ENCODE measurements around the gene DNAH6.
"Not testable (repeated sequence)": the region's sequence is repeated elsewhere in the genome, so short reads cannot be mapped to it uniquely, and the experiment has no call there.

The DNAH6 gene

DNA sequence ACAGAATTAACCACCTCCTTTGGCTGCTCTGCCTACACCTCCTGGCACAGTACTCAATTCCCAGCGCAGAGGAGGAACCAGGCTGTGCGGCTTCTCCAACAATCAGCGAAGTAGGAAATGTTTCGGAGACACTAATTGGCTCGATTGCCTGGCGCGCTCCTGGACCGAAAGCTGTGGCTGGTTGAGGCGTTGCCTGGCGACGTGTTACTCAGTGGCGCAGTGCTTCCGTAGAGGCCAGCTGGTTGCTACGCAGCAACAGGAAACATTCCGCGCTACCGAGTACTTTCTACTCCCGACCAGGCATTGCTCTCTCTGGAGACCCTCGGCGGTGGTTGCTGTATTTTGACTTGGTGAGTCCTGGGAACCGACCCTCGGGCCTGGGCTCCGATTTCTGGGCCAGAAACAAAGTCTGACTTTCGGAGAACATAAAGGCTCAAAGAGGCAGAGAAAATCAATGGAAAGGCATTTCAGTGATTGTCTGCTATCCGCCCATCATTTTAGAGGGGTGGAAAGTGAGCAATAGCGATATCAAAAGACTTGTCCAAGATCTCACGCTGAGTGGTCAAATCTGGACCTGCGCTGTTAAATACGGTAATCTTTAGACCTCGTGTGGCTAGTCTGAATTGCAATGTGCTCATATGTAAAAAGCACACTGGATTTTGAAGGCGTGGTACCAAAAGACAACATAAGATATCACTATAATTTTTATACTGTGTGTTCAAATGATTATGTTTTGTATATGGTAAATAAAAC is at the start of gene DNAH6:
TSS of gene DNAH6 (plus strand) at position 265 of the 753 bp plus-strand sequence. CDS start 1,329 bp downstream, outside the sequence.
- DNase-seq, result peak; percentile 87

- no peak for DNase-seq
Measured at GRCh38 chr2:84467389-84467788, 48.9 kb upstream of the DNAH6 start.

- not testable (repeated sequence) for DNase-seq
Measured at GRCh38 chr2:84472423-84472822, 43.9 kb upstream of the DNAH6 start.

GRCh38 chr2:84472856-84473565 is 43.3 kb upstream of the DNAH6 start:
- no peak for DNase-seq

- DNase-seq, result no peak
Measured at GRCh38 chr2:84474176-84474575, 42.1 kb upstream of the DNAH6 start.

DNA sequence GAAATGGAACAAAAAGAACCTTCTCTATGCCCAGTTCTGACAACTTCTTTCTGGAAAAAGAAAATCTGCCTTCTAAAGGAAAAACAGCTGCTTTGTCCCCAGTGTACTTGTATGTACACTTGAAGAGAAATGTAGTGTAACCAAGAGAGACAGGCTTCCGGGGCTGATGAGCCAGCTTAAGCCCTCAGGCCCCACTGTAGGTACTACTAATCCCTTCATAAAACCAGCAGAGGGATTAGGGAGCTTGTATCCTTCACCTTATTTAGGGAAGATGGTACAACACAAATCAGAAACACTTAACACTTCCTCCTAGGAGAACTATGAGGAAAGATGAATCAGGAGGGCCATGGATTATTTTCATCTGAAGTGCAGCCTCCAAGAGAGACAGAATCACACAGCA is 38.4 kb upstream of the DNAH6 start:
- no peak for DNase-seq

DNA sequence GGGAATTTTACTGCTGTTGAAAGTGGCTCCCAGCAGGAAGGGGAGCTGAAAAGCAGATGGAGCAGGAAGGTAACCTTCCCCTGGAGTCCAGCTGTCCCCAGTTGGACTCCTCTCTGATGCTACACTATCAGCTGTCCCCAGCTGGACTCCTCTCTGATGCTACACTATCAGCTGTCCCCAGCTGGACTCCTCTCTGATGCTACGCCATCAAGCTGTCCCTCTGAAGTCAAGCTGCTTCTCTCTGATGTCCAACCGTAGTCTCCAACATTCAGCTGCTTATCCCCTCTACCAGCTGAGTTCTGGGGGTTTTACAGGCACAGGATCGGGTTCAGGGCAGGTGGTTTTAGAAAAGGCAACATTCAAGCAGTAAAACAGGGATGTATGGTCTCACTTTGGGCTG is 37.4 kb upstream of the DNAH6 start:
- no peak for DNase-seq

- no peak for DNase-seq
Measured at GRCh38 chr2:84481702-84482101, 34.6 kb upstream of the DNAH6 start.

GRCh38 chr2:84482603-84483002 is 33.7 kb upstream of the DNAH6 start:
- DNase-seq, result no peak

DNA sequence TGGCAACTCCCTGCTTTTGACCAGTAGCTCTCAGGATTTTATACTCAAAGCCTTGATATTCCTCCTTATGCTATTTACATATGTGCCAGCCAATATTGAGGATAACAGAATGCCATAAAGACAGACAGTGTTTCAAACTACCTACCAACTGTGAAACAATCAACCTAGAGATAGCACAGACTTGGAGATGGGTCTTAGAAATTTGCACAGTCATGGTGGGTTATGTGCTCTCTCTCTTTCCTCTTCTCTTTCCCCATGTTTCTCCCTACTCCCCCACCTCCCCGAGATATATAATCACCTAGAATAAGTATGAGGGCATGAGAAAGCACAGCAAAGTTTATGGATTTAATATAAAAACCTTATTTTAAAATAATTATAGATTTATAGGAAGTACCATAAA is 33.0 kb upstream of the DNAH6 start:
- DNase-seq, result no peak

DNA sequence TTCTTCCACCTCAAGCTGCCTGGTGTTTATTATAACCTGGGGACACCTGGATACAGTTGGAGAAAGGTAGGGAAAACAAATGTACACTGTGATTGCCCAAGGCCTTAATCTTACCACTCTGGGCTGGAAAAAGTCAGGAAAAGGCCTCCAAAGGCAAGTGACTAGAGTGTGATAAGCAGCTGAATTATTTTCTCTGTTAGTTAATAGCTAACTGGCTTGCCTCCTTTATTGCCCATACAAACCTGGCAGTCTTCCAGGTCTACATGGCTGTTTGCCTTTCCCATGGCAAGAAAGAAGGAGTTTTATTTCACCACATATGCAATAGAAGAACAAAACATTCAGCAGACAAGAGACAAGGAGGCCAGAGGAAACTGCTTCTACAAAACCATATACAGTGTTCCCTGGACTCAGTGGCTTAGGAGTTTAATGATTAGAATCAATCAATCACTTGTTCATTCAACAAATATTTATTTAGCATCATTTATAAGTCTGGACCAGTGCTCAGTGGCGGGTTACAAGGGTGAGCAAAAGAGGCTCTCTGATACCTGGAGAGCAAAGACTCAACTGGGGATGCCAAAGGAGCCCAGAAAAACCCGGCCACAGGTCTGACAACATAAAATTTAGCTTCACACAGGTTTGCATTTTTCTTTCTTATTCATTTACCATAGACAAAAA is 29.7 kb upstream of the DNAH6 start:
- no peak for DNase-seq

DNA sequence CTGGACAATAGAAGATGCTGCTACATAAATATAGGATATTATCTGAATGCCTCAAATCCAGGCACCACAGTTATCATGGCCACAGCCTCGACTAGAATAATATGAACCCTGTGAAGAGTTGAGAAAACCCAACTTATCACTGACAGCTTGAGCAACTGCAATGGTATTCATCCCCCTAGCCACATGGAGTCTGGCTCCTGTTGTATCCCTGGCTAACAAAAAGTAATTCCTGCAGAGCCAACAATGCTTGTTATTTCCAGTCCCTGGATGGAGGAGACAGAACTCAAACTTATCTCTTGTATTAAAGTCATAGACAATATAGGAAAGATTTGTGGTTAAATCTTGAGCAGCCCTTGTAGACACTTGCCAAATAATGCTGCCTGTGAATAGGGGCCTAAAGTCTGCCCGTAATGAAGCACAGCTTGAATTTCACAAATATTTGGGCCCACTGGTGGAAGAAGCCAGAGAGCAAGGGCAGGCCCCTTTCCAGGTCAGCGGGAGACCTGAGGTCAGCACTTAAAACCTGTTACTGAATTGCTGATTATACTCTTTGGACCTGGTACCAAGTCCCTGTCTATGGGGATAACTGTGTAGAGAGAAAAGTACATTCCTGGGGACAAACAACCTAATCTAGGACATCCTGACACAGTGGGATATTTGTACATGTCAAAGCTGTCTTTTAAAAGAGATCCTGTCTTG is 28.9 kb upstream of the DNAH6 start:
- no peak for DNase-seq

- DNase-seq, result no peak
Measured at GRCh38 chr2:84491256-84491655, 25.0 kb upstream of the DNAH6 start.

DNA sequence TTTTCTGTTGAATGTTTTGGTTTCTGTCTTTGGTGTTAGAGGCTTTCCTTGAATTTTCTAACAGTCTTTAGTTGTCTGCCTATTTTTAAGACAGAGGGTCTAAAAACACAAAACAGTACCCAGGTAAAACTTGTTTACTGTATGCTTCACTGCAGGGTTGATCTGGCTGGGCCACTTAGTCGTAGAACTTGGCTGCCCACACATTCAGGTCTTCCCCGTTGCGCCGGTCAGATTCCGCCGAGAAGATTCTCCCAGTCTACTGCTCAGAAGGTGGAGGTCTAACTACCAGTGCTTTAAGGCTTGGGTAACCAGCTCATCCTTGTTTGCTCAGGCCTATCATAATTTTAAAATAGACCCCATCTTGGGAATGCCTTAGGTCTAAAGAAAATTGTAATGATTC is 24.6 kb upstream of the DNAH6 start:
- no peak for DNase-seq

- no peak for DNase-seq
Measured at GRCh38 chr2:84492571-84492970, 23.7 kb upstream of the DNAH6 start.

- DNase-seq, result no peak
Measured at GRCh38 chr2:84493514-84493913, 22.8 kb upstream of the DNAH6 start.

- no peak for DNase-seq
Measured at GRCh38 chr2:84494070-84494469, 22.2 kb upstream of the DNAH6 start.

DNA sequence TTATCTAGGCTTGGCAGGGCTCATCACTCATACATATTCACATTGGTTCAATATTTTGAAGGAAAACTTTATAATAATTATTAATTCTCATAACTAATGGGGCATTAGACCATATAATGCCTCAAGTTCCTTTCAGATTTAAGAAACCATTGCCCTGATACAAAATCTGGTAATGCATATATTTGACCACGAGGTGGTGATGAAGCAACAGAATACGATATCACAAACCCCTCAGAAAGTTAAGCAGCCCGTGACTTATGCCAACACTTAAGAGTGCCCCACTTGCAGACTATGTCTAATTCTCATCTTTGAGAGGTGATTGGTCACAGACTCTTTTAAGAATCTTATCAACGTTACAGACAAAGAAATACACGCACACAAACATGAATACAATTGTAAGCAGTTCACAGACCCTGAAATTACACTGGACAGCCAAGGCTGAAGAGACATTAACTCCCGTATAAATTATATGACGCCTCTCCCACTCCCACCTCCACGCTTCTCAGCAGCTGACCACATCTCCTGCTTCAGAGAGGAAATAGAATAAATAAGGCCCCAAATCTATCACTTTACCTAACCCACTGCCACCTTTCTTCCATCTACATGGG is 20.7 kb upstream of the DNAH6 start:
- peak; percentile 67 for DNase-seq

- DNase-seq, result no peak
Measured at GRCh38 chr2:84496386-84496785, 19.9 kb upstream of the DNAH6 start.

DNA sequence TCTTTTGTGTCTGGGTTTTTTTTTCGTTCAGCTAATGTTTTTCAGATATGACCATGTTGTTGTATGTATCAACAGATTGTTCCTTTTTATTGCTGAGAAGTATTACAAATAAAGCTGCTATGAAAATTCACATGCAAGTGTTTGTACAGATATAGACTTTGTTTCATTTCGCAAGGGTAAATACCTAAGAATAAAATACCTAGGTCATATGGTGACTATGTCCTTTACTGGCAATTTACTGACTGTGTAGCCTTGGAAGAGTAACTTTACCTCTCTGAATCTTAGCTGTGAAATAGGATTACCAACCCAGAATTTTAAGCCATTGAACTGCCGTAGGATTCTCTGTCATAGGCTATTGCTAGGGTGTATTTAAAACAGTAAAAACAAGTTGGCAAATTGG is 19.0 kb upstream of the DNAH6 start:
- no peak for DNase-seq

GRCh38 chr2:84498150-84498799 is 18.0 kb upstream of the DNAH6 start:
- DNase-seq, result no peak

- not testable (repeated sequence) for DNase-seq
Measured at GRCh38 chr2:84511024-84511423, 5.3 kb upstream of the DNAH6 start.
